ENCODE results near the gene ANKRD9.
"Not testable (repeated sequence)": the region's sequence is repeated elsewhere in the genome, so short reads cannot be mapped to it uniquely, and the experiment has no call there.

ANKRD9 gene

GRCh38 chr14:102509746-102510615, at the start of gene ANKRD9:
ANKRD9 (minus strand) TSS chr14:102509776; CDS start chr14:102507889, 1,887 bp downstream.
- DNase-seq = peak; percentile 97

DNA sequence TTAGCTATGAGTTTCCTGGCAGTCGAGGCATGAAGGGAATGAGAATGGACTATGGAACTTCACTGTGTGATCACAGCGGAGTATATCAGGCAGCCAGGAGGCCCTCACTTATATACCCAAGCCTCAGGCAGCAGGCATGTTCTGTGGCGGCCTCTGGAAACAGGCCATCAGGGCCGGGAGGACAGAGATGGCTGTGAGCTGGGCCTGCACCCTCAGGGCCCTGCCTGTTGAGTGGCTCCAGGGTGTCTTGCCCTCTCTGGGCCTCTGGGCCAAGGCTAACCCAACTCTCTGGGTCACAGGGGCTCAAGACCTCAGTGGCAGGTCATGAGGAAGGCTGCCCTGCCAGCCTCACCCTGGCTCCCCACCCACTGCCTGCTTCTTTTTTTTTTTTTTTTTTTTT, 49.0 kb upstream of the ANKRD9 start:
- DNase-seq = no peak

- peak; percentile 51 for DNase-seq
Measured at GRCh38 chr14:102557434-102558226, 48.1 kb upstream of the ANKRD9 start.

DNA sequence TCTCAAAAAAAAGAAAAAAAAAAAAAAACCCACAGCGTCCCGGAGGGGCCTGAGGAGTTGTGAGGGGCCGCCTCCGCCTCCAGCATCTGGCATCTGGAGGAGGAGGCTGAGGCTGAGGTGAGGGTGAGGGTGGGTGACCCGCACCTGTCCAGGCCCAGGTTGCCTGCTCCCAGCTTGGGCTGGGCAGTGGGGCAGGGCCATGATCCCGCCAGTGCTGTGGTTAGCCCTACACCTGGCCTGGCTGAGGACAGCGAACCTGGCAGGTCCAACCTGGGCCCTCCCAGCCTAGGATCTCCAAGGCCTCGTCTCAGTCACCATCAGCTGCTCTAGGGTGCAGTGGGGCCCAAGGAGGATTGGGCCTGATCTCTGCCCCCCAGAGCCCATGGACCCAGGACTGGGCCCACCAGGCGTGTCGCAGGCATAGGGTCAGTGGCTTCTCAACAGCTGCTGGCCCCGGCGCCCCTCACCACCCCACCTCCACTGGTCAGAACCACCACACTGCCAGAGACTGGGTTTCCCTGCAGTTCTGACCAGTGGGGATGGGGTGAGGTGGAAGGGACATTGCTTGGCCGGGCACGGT, 46.6 kb upstream of the ANKRD9 start:
- no peak for DNase-seq

- peak; percentile 80 for DNase-seq
Measured at GRCh38 chr14:102554821-102555819, 45.5 kb upstream of the ANKRD9 start.

GRCh38 chr14:102551995-102552705, 42.6 kb upstream of the ANKRD9 start:
- DNase-seq = peak; percentile 75

DNA sequence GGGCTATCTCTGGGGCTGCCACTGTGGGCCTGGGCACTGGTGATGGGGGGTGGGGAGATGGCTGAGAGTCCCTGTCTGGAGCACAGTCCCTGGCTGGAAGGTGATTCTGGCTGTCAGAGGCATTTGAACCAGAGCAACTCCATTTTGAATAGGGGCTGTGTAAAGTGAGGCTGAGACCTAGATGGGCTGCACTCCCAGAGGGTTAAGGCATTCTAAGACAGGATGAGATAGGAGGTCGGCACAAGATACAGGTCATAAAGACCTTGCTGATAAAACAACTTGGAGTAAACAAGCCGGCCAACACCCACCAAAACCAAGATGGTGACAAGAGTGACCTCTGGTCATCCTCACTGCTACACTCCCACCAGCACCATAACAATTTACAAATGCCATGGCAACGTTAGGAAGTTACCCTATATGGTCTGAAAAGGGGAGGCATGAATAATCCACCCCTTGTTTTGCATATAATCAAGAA, 41.4 kb upstream of the ANKRD9 start:
- not testable (repeated sequence) for DNase-seq

DNA sequence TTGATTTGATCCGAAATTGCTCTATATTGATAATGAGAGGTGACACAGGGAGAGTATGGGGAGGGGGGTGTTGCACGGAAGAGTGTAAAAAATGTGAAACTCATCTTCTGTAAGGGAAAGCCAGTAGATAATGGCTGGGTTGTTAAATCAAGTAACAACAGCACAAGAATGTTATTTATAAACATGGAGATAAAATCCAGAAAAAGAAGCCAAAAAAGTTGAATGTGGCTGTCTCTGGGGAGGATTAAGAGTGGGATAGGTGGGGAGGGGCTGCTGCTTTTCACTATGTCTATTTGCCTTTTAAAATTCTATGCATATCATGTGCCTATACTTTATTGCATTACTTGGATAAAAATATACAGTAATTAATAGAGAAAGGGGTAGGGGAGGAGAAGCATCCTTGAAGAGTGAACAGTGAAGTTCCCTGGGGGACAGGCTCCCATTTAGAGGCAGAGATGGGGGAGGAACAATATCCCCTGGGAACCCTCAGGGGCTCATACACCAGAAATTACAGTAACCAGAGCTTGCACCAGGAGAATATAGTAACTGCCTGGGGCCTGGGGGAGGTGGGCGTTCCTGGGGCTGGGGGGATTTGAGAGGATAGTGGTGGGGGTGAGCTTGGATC, 39.2 kb upstream of the ANKRD9 start:
- no peak for DNase-seq

- DNase-seq = peak; percentile 89
Measured at GRCh38 chr14:102545461-102546265, 36.1 kb upstream of the ANKRD9 start.

DNA sequence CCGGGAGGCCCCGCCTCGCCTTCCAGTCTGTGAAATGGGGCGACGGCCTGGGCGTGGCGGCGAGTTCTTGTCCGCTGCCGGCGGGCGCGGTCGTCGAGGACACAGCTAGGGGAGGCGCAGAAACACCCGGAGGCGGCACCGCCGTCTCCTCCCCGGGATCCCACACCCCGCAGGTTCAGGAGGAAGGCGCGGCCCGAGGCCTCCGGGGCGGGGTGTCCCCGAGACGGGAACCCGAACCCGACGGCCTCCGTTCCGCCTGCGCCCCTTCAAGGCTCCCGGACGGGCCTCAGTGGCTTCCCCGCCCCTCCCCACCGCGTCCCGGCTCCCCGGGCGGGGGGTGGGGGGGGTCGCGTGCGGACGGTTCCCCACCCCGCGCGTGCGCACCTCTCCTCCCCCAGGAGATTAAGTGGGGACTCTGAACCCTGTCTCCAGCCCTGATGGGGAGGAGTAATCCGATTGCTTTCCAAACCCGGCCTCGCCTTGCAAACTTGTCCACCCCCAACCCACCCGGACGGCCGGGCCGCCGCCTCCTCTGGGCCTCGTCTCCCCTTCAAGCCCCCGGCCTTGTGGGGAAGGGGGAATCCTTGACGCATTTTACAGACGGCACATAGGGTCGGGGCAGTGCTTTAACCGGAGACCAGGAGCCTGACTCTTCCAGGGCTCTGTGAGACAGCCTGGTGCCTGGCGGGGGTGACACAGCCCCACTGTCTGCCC, 35.3 kb upstream of the ANKRD9 start:
- peak; percentile 59 for DNase-seq

- peak; percentile 86 for DNase-seq
Measured at GRCh38 chr14:102544046-102544746, 34.6 kb upstream of the ANKRD9 start.

- DNase-seq = peak; percentile 68
Measured at GRCh38 chr14:102541771-102542170, 32.2 kb upstream of the ANKRD9 start.

DNA sequence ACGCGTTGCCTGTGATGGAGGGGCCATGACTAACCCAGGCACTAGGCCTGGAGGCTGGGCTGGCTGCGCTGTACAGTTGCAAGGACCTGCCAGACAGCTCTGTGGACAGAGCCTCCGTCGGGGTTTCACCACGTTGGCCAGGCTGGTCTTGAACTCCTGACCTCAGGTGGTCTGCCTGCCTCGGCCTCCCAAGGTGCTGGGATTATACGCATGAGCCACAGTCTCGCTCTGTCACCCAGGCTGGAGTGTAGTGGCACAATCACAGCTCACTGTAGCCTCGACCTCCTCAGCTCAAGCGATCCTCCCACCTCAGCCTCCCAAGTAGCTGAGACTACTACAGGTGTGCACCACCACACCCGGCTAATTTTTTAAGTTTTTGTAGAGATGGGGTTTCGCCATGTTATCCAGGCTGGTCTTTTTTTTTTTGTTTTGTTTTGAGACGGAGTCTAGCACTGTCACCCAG, 31.5 kb upstream of the ANKRD9 start:
- DNase-seq = peak; percentile 65

DNA sequence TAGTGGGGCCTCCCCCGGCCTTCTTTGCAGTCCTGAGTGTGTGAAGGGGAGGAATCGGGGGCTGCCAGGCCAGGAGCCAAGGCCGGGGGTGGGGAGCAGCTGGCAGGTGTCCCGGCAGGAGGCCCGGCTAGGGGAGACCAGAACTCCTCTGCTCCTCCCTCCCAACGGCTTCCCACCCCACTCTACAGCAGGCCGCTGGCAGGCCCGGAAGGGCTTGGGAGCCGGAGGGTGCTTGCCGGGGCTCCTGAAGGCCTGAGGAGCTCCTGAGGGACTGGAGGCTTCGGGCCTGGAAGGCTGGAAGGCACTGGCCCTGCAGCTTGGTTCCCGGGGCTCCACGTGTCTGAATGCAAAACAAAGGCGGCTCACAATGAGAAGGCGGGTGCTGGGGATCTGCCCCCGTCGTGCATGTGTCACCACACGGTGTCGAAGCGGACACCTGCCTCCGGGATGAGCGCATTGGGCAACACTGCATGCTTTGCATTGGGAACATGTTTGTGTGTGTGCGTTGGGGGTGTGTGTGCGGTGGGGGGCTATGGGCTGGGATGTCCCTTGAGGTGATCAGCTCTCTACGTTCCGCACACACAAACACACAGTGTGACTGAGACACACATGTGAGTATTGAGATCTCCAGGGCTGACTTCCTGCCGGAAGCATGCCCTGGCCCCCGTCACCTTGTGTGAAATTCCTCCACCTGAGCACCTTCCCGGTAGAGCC, 30.9 kb upstream of the ANKRD9 start:
- DNase-seq = peak; percentile 54

- peak; percentile 48 for DNase-seq
Measured at GRCh38 chr14:102539544-102540314, 30.2 kb upstream of the ANKRD9 start.

- no peak for DNase-seq
Measured at GRCh38 chr14:102538602-102539543, 29.3 kb upstream of the ANKRD9 start.

All from islet precursor cell (in vitro differentiated cells).